ENCODE data around the gene MYRF. TPM values are rescaled to one million over a fixed set of nuclear protein-coding genes. Genes with fewer than 3 reads are reported as not detected.
A peak's percentile ranks its signal among the peaks of the same experiment; 100 is the strongest.

Gene MYRF
- total RNA-seq, 1 donor from 2014 or later: 0.99 TPM

- no peaks in the 10 kb centered on the region for H3K9me3 Mint-ChIP-seq
- no peak overlapping the region for H3K27ac Mint-ChIP-seq
- no peak overlapping the region for H3K4me3 Mint-ChIP-seq
- DNase-seq (ENCODE audit: low spot score): no peak
- peaks cover 8% of the 10 kb centered on the region for H3K4me1 Mint-ChIP-seq (ENCODE audit: low read depth)
- H3K36me3 Mint-ChIP-seq (ENCODE audit: low read depth): peaks cover 11% of the 10 kb centered on the region
- H3K27me3 Mint-ChIP-seq (ENCODE audit: insufficient read depth): no peaks in the 10 kb centered on the region
- intact Hi-C loops (cut with micrococcal nuclease): no loop called here
Observed at GRCh38 chr11:61780581-61781162, 28.2 kb downstream of the MYRF start.

DNA sequence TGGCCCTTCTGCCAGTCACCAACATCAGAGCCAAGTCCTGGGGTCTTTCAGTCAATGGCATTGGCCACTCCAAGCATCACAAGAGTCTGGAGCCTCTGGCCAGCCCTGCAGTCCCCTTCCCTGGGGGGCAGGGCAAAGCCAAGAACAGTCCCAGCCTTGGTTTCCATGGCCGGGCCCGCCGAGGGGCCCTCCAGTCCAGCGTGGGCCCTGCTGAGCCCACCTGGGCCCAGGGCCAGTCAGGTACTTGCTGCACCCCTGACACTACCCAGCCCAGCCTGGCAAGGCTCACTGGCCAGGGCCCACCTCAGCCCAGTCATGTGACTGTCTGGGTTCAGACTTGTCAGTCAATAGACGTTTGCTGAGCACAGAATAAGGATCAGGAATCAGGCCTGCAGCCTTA lies 29.1 kb downstream of the MYRF start:
- Mint-ChIP-seq H3K9me3 (no peaks in the 10 kb centered on the region), H3K4me1 (ENCODE audit: low read depth) (peaks cover 8% of the 10 kb centered on the region), H3K4me3 (no peak overlapping the region), H3K27me3 (ENCODE audit: insufficient read depth) (no peaks in the 10 kb centered on the region), H3K36me3 (ENCODE audit: low read depth) (peaks cover 11% of the 10 kb centered on the region), H3K27ac (no peak overlapping the region)
- intact Hi-C loops (cut with micrococcal nuclease): no loop called here
- no peak for DNase-seq (ENCODE audit: low spot score)

GRCh38 chr11:61782299-61782698 lies 29.9 kb downstream of the MYRF start:
- Mint-ChIP-seq H3K4me3 (no peak overlapping the region), H3K36me3 (ENCODE audit: low read depth) (peaks cover 15% of the 10 kb centered on the region), H3K4me1 (ENCODE audit: low read depth) (peaks cover 8% of the 10 kb centered on the region), H3K9me3 (no peaks in the 10 kb centered on the region), H3K27ac (no peak overlapping the region), H3K27me3 (ENCODE audit: insufficient read depth) (no peaks in the 10 kb centered on the region)
- DNase-seq (ENCODE audit: low spot score): no peak
- intact Hi-C loops (cut with micrococcal nuclease): no loop called here

- no peak for DNase-seq (ENCODE audit: low spot score)
- Mint-ChIP-seq H3K4me1 (ENCODE audit: low read depth) (peaks cover 6% of the 10 kb centered on the region), H3K36me3 (ENCODE audit: low read depth) (peaks cover 15% of the 10 kb centered on the region), H3K27me3 (ENCODE audit: insufficient read depth) (no peaks in the 10 kb centered on the region), H3K4me3 (no peak overlapping the region), H3K27ac (no peak overlapping the region), H3K9me3 (no peaks in the 10 kb centered on the region)
- intact Hi-C loops (cut with micrococcal nuclease): no loop called here
Observed at GRCh38 chr11:61782841-61783240, 30.4 kb downstream of the MYRF start.

- peak overlapping the region; percentile 48 for H3K27ac Mint-ChIP-seq
- H3K9me3 Mint-ChIP-seq: no peaks in the 10 kb centered on the region
- no peaks in the 10 kb centered on the region for H3K4me1 Mint-ChIP-seq (ENCODE audit: low read depth)
- peaks cover 23% of the 10 kb centered on the region for H3K36me3 Mint-ChIP-seq (ENCODE audit: low read depth)
- H3K4me3 Mint-ChIP-seq: no peak overlapping the region
- no peaks in the 10 kb centered on the region for H3K27me3 Mint-ChIP-seq (ENCODE audit: insufficient read depth)
- intact Hi-C loops (cut with micrococcal nuclease): no loop called here
- no peak for DNase-seq (ENCODE audit: low spot score)
Observed at GRCh38 chr11:61783717-61784505, 31.5 kb downstream of the MYRF start.

DNA sequence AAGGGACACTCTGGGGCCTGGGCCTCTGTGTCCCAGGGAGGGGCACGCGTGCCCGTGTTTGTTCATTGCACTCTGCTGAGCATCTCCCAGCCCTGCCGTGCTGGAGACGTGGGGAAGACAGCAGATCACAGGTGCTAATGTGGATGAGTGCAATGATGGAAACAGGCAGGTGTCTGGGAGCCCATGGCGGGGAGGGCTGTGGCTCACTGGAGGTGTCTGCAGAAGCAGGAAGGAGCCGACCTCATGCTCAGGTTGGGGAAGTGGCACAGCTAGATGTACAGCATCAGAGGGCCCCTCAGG lies 32.0 kb downstream of the MYRF start:
- no peaks in the 10 kb centered on the region for H3K9me3 Mint-ChIP-seq
- H3K27ac Mint-ChIP-seq: no peak overlapping the region
- DNase-seq (ENCODE audit: low spot score): no peak
- H3K36me3 Mint-ChIP-seq (ENCODE audit: low read depth): peaks cover 28% of the 10 kb centered on the region
- peaks cover 2% of the 10 kb centered on the region for H3K4me1 Mint-ChIP-seq (ENCODE audit: low read depth)
- intact Hi-C loops (cut with micrococcal nuclease): no loop called here
- no peak overlapping the region for H3K4me3 Mint-ChIP-seq
- H3K27me3 Mint-ChIP-seq (ENCODE audit: insufficient read depth): no peaks in the 10 kb centered on the region

- Mint-ChIP-seq H3K4me1 (ENCODE audit: low read depth) (peaks cover 13% of the 10 kb centered on the region), H3K4me3 (no peak overlapping the region), H3K36me3 (ENCODE audit: low read depth) (peaks cover 36% of the 10 kb centered on the region), H3K27ac (no peak overlapping the region), H3K9me3 (no peaks in the 10 kb centered on the region), H3K27me3 (ENCODE audit: insufficient read depth) (no peaks in the 10 kb centered on the region)
- no peak for DNase-seq (ENCODE audit: low spot score)
- intact Hi-C loops (cut with micrococcal nuclease): no loop called here
Observed at GRCh38 chr11:61785837-61786402, 33.5 kb downstream of the MYRF start.

- intact Hi-C loops (cut with micrococcal nuclease): no loop called here
- no peaks in the 10 kb centered on the region for H3K27me3 Mint-ChIP-seq (ENCODE audit: insufficient read depth)
- no peaks in the 10 kb centered on the region for H3K9me3 Mint-ChIP-seq
- no peak for DNase-seq (ENCODE audit: low spot score)
- H3K27ac Mint-ChIP-seq: no peak overlapping the region
- H3K4me1 Mint-ChIP-seq (ENCODE audit: low read depth): peaks cover 21% of the 10 kb centered on the region
- peaks cover 43% of the 10 kb centered on the region for H3K36me3 Mint-ChIP-seq (ENCODE audit: low read depth)
- H3K4me3 Mint-ChIP-seq: no peak overlapping the region
Observed at GRCh38 chr11:61787928-61788491, 35.6 kb downstream of the MYRF start.

- H3K4me1 Mint-ChIP-seq (ENCODE audit: low read depth): peaks cover 52% of the 10 kb centered on the region
- peak; percentile 19 for DNase-seq (ENCODE audit: low spot score)
- peak overlapping the region; percentile 99 for H3K27ac Mint-ChIP-seq
- no peaks in the 10 kb centered on the region for H3K9me3 Mint-ChIP-seq
- H3K36me3 Mint-ChIP-seq (ENCODE audit: low read depth): peaks cover 45% of the 10 kb centered on the region
- no peaks in the 10 kb centered on the region for H3K27me3 Mint-ChIP-seq (ENCODE audit: insufficient read depth)
- intact Hi-C loops (cut with micrococcal nuclease): loop anchor here (1.0 to 5.0 kb wide), 11 partner anchors 23 to 431 kb away; partner anchors contain the start of genes CYB561A3, FADS3, MYRF and SDHAF2
- peak overlapping the region; percentile 96 for H3K4me3 Mint-ChIP-seq
Observed at GRCh38 chr11:61791737-61792309, 39.4 kb downstream of the MYRF start.

DNA sequence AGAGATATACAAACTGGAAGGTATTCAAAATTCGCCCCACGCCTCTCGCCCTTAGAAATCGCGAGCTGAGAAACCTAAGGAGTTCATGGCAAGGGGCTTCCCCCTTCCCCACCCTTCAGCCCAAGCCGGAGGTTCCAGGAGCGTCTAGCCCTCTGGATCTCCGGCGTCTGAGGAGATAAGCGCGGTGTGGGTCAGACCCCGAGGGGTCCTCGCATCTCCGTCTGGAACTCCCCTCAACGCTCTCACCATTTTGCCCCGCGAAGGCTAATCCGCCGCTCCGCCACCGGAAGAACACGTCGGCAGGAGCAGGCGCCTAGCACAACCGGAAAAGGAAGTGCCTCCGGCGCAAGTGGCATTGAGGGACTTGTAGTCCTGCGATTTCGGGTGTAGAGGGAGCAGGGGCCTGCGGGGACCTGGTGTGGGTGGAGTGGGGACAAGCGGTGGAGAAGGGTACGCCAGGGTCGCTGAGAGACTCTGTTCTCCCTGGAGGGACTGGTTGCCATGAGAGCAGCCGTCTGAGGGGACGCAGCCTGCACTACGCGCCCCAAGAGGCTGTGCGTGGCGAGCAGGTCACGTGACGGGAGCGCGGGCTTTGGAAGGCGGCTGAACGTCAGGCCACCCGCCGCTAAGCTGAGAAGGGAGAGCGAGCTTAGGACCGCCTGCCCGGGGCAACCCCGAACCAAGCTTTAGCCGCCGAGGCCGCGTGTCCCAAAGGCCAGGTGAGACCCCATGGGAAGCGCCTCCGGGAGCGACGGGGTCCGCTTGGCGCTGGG lies 40.1 kb downstream of the MYRF start, which contains the start of the genes FEN1 and TMEM258:
FEN1 (plus strand) TSS at position 602 of the 773 bp plus-strand sequence. CDS start 2,451 bp downstream, outside the sequence.
TMEM258 (minus strand) TSS at position 290 of the 773 bp plus-strand sequence; CDS start at position 249, 41 bp downstream.
- peak within 1 kb of the TSS; percentile 96 for H3K4me3 Mint-ChIP-seq
- H3K27me3 Mint-ChIP-seq (ENCODE audit: insufficient read depth): no peaks in the 10 kb centered on the region
- H3K4me1 Mint-ChIP-seq (ENCODE audit: low read depth): peaks cover 58% of the 10 kb centered on the region
- intact Hi-C loops (cut with micrococcal nuclease): loop anchor here (1.0 to 5.0 kb wide), 11 partner anchors 23 to 431 kb away; partner anchors contain the start of genes CYB561A3, FADS3, MYRF and SDHAF2
- H3K27ac Mint-ChIP-seq: peak within 1 kb of the TSS; percentile 99
- H3K9me3 Mint-ChIP-seq: no peaks in the 10 kb centered on the region
- peaks cover 48% of the 10 kb centered on the region for H3K36me3 Mint-ChIP-seq (ENCODE audit: low read depth)
- peak; percentile 86 for DNase-seq (ENCODE audit: low spot score)

GRCh38 chr11:61793083-61793828 lies 40.8 kb downstream of the MYRF start:
- H3K27ac Mint-ChIP-seq: peak overlapping the region; percentile 99
- no peaks in the 10 kb centered on the region for H3K9me3 Mint-ChIP-seq
- no peak for DNase-seq (ENCODE audit: low spot score)
- H3K4me3 Mint-ChIP-seq: peak overlapping the region; percentile 96
- H3K4me1 Mint-ChIP-seq (ENCODE audit: low read depth): peaks cover 65% of the 10 kb centered on the region
- peaks cover 47% of the 10 kb centered on the region for H3K36me3 Mint-ChIP-seq (ENCODE audit: low read depth)
- H3K27me3 Mint-ChIP-seq (ENCODE audit: insufficient read depth): no peaks in the 10 kb centered on the region
- intact Hi-C loops (cut with micrococcal nuclease): loop anchor here (2.0 to 5.0 kb wide), 3 partner anchors 41 to 361 kb away; partner anchors contain the start of genes FADS3, MYRF and SDHAF2
